WTC11 (cell line): ENCODE results near the gene MKI67. TPM values are rescaled to one million over a fixed set of nuclear protein-coding genes. Genes with fewer than 3 reads are reported as not detected.

Experiments
- ATAC-seq: fragments of 200-7000 bp; cut with Tn5 transposase; 2 replicates; pipeline ENCODE4 v1.10.0; 2021; ENCODE audit warnings: mild to moderate bottlenecking, moderate library complexity
- CTCF ChIA-PET: fragments of 300-600 bp; sonication (Branson Sonifier 250); formaldehyde crosslinking; loops from one replicate; lab custom pipeline; 2021; ENCODE audit warnings: antibody characterized with exemption; lab: Charles Lee
- POLR2A ChIA-PET: fragments of 350-600 bp; sonication (Branson Sonifier 250); formaldehyde crosslinking; loops from one replicate; lab custom pipeline; 2021; ENCODE audit warnings: antibody characterized with exemption; lab: Charles Lee
- DNase-seq: peaks from one replicate; pipeline ENCODE4 v3.0.0; 2021; ENCODE audit warnings: low spot score
- H3K27ac Mint-ChIP-seq: 2 replicates; pipeline ENCODE4 v1.8.0; 2021; ENCODE audit warnings: mixed read lengths
- H3K27me3 Mint-ChIP-seq: 2 replicates; pipeline ENCODE4 v1.8.0; 2021; ENCODE audit warnings: low read depth, mild to moderate bottlenecking, moderate library complexity, mixed read lengths
- H3K36me3 Mint-ChIP-seq: 2 replicates; pipeline ENCODE4 v1.8.0; 2021; ENCODE audit warnings: mixed read lengths
- H3K4me1 Mint-ChIP-seq: 2 replicates; pipeline ENCODE4 v1.8.0; 2022; ENCODE audit warnings: mixed read lengths
- H3K4me3 Mint-ChIP-seq: 2 replicates; pipeline ENCODE4 v1.8.0; 2021; ENCODE audit warnings: mild to moderate bottlenecking, moderate library complexity, mixed read lengths
- H3K9me3 Mint-ChIP-seq: 2 replicates; pipeline ENCODE4 v1.8.0; 2021; ENCODE audit warnings: mixed read lengths
- ATF1 ChIP-seq: sonication (generic); formaldehyde crosslinking; IDR thresholded peaks from 2 replicates; pipeline ENCODE4 v1.8.1; 2023; ENCODE audit warnings: mild to moderate bottlenecking, moderate library complexity, missing genetic modification reagents
- FOXJ3 ChIP-seq: sonication (generic); formaldehyde crosslinking; IDR thresholded peaks from 2 replicates; pipeline ENCODE4 v1.9.0; 2021; ENCODE audit warnings: missing genetic modification reagents, mild to moderate bottlenecking, borderline replicate concordance
- GABPB1 ChIP-seq: sonication (generic); formaldehyde crosslinking; IDR thresholded peaks from 2 replicates; pipeline ENCODE4 v1.8.1; 2023; ENCODE audit warnings: mild to moderate bottlenecking, missing genetic modification reagents
- JAZF1 ChIP-seq: fragments of 250-450 bp; sonication (Bioruptor Pico); IDR thresholded peaks from 2 replicates; pipeline ENCODE4 v1.9.0; 2021; ENCODE audit warnings: moderate library complexity, mild to moderate bottlenecking, inconsistent platforms
- NR1H2 ChIP-seq: sonication (generic); formaldehyde crosslinking; IDR thresholded peaks from 2 replicates; pipeline ENCODE4 v1.9.0; 2021; ENCODE audit warnings: mild to moderate bottlenecking, moderate library complexity, missing genetic modification reagents
- ZNF232 ChIP-seq: sonication (generic); formaldehyde crosslinking; IDR thresholded peaks from 2 replicates; pipeline ENCODE4 v1.8.0; 2022; ENCODE audit warnings: mild to moderate bottlenecking, missing genetic modification reagents
- ZNF671 ChIP-seq: fragments of 250-450 bp; sonication (Bioruptor Pico); IDR thresholded peaks from 2 replicates; pipeline ENCODE4 v1.8.0; 2021; ENCODE audit warnings: mild to moderate bottlenecking
- total RNA-seq: library from RNA; stranded (reverse); gene quantifications from 3 replicates; pipeline ENCODE4 v1.2.3, GENCODE V29; 2021
- TF ChIP-seq, protein P1 (sequence below): sonication (generic); formaldehyde crosslinking; IDR thresholded peaks from 2 replicates; pipeline ENCODE4 v1.8.0; 2022; ENCODE audit warnings: mild to moderate bottlenecking, missing genetic modification reagents
- TF ChIP-seq, protein P2 (sequence below): sonication (generic); formaldehyde crosslinking; IDR thresholded peaks from 2 replicates; pipeline ENCODE4 v1.8.1; 2022; ENCODE audit warnings: mild to moderate bottlenecking, moderate library complexity, missing genetic modification reagents
- TF ChIP-seq, protein P3 (sequence below): fragments of 250-450 bp; sonication (Bioruptor Pico); IDR thresholded peaks from 2 replicates; pipeline ENCODE4 v1.9.0; 2021; ENCODE audit warnings: mild to moderate bottlenecking
- TF ChIP-seq, protein P4 (sequence below): sonication (generic); formaldehyde crosslinking; IDR thresholded peaks from 2 replicates; pipeline ENCODE4 v1.8.1; 2023; ENCODE audit warnings: mild to moderate bottlenecking, missing genetic modification reagents, moderate library complexity
- TF ChIP-seq, protein P5 (sequence below): sonication (generic); formaldehyde crosslinking; IDR thresholded peaks from 2 replicates; pipeline ENCODE4 v1.8.1; 2022; ENCODE audit warnings: missing genetic modification reagents, borderline replicate concordance
- TF ChIP-seq, protein P6 (sequence below): sonication (generic); formaldehyde crosslinking; IDR thresholded peaks from 2 replicates; pipeline ENCODE4 v1.8.1; 2023; ENCODE audit warnings: mild to moderate bottlenecking, missing genetic modification reagents

The MKI67 gene
- total RNA-seq, 1 experiment from 2014 or later: 118 TPM

DNA sequence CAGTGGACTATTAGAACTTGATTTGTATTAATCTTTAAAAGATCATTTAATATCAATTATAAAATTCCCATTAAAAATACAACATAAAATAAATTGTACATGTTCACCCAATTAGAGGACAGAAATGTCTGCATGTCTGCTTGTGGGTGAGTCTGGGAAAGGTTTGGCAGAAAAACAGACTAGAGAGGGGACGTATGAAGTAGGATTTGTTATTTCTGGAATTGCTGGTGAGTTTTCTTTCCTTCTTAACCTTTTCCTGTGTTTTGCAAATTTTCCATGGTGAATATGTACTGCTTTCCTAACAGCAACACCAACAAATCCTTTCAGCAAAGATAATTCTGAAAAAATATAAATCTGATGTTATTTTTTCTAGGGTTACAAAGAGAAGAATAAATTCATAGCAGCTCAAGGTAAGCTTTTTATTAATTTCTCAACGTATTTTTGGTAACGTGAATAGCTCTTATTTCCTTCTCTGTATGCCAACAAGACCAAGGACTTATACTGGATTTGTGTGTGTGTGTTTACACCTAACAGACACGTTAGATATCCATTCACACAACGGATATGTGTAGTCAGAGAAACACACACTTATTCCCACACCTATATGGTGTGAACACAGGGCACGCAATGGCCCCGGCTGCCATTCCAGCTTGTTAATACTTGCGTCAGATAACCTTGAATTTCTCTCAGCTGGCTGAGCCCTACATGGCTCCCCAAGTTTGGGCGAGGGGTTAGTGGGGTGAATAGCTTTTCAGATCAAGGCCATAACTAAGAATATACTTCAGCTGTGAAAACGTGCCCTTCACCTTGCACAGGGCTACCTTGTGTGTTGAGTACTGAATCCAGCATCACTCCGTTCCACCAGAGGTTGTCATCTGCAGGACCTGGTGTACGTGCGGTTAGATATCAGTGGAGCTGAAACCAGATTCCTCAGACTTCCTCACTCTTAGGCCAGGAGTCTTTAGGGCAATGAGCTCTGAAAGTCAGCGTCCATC, 64.6 kb downstream of the MKI67 start:
- TF ChIP-seq FOXJ3 (CRISPR knock-in tag): no peak
- TF ChIP-seq, protein P1, sequence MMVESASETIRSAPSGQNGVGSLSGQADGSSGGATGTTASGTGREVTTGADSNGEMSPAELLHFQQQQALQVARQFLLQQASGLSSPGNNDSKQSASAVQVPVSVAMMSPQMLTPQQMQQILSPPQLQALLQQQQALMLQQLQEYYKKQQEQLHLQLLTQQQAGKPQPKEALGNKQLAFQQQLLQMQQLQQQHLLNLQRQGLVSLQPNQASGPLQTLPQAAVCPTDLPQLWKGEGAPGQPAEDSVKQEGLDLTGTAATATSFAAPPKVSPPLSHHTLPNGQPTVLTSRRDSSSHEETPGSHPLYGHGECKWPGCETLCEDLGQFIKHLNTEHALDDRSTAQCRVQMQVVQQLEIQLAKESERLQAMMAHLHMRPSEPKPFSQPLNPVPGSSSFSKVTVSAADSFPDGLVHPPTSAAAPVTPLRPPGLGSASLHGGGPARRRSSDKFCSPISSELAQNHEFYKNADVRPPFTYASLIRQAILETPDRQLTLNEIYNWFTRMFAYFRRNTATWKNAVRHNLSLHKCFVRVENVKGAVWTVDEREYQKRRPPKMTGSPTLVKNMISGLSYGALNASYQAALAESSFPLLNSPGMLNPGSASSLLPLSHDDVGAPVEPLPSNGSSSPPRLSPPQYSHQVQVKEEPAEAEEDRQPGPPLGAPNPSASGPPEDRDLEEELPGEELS (CRISPR knock-in tag): no peak
- no peak for TF ChIP-seq ZNF232 (CRISPR knock-in tag)
- no peak for TF ChIP-seq ATF1
- TF ChIP-seq, protein P2, sequence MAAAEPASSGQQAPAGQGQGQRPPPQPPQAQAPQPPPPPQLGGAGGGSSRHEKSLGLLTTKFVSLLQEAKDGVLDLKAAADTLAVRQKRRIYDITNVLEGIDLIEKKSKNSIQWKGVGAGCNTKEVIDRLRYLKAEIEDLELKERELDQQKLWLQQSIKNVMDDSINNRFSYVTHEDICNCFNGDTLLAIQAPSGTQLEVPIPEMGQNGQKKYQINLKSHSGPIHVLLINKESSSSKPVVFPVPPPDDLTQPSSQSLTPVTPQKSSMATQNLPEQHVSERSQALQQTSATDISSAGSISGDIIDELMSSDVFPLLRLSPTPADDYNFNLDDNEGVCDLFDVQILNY: no peak
- TF ChIP-seq NR1H2 (CRISPR knock-in tag): no peak
- TF ChIP-seq, protein P3, sequence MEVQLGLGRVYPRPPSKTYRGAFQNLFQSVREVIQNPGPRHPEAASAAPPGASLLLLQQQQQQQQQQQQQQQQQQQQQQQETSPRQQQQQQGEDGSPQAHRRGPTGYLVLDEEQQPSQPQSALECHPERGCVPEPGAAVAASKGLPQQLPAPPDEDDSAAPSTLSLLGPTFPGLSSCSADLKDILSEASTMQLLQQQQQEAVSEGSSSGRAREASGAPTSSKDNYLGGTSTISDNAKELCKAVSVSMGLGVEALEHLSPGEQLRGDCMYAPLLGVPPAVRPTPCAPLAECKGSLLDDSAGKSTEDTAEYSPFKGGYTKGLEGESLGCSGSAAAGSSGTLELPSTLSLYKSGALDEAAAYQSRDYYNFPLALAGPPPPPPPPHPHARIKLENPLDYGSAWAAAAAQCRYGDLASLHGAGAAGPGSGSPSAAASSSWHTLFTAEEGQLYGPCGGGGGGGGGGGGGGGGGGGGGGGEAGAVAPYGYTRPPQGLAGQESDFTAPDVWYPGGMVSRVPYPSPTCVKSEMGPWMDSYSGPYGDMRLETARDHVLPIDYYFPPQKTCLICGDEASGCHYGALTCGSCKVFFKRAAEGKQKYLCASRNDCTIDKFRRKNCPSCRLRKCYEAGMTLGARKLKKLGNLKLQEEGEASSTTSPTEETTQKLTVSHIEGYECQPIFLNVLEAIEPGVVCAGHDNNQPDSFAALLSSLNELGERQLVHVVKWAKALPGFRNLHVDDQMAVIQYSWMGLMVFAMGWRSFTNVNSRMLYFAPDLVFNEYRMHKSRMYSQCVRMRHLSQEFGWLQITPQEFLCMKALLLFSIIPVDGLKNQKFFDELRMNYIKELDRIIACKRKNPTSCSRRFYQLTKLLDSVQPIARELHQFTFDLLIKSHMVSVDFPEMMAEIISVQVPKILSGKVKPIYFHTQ (CRISPR knock-in tag): no peak
- no peak for TF ChIP-seq GABPB1 (CRISPR knock-in tag)
- TF ChIP-seq, protein P4, sequence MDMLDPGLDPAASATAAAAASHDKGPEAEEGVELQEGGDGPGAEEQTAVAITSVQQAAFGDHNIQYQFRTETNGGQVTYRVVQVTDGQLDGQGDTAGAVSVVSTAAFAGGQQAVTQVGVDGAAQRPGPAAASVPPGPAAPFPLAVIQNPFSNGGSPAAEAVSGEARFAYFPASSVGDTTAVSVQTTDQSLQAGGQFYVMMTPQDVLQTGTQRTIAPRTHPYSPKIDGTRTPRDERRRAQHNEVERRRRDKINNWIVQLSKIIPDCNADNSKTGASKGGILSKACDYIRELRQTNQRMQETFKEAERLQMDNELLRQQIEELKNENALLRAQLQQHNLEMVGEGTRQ (CRISPR knock-in tag): no peak
- TF ChIP-seq, protein P5, sequence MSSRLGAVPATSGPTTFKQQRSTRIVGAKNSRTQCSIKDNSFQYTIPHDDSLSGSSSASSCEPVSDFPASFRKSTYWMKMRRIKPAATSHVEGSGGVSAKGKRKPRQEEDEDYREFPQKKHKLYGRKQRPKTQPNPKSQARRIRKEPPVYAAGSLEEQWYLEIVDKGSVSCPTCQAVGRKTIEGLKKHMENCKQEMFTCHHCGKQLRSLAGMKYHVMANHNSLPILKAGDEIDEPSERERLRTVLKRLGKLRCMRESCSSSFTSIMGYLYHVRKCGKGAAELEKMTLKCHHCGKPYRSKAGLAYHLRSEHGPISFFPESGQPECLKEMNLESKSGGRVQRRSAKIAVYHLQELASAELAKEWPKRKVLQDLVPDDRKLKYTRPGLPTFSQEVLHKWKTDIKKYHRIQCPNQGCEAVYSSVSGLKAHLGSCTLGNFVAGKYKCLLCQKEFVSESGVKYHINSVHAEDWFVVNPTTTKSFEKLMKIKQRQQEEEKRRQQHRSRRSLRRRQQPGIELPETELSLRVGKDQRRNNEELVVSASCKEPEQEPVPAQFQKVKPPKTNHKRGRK (CRISPR knock-in tag): no peak
- TF ChIP-seq, protein P6, sequence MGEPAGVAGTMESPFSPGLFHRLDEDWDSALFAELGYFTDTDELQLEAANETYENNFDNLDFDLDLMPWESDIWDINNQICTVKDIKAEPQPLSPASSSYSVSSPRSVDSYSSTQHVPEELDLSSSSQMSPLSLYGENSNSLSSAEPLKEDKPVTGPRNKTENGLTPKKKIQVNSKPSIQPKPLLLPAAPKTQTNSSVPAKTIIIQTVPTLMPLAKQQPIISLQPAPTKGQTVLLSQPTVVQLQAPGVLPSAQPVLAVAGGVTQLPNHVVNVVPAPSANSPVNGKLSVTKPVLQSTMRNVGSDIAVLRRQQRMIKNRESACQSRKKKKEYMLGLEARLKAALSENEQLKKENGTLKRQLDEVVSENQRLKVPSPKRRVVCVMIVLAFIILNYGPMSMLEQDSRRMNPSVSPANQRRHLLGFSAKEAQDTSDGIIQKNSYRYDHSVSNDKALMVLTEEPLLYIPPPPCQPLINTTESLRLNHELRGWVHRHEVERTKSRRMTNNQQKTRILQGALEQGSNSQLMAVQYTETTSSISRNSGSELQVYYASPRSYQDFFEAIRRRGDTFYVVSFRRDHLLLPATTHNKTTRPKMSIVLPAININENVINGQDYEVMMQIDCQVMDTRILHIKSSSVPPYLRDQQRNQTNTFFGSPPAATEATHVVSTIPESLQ (CRISPR knock-in tag): no peak
- no peak for TF ChIP-seq ZNF671
- TF ChIP-seq JAZF1 (CRISPR knock-in tag): no peak
- POLR2A ChIA-PET: no interaction called here
- 0 out of 2 replicates have a peak overlapping the region, but pooled peaks have one; percentile 52 for H3K27ac Mint-ChIP-seq

More for the DNA sequence above, 64.6 kb downstream of the MKI67 start:
- CTCF ChIA-PET: interaction anchor here (0.7 to 3.5 kb wide), 7 partner anchors 14 to 155 kb away, joined by 3 to 30 read pairs (median 11); partner anchors contain the start of gene PTPRE
- H3K4me1 Mint-ChIP-seq: peaks cover 29% of the 10 kb centered on the region
- DNase-seq: no peak
- H3K36me3 Mint-ChIP-seq: no peaks in the 10 kb centered on the region
- H3K4me3 Mint-ChIP-seq: no peak overlapping the region
- no peaks in the 10 kb centered on the region for H3K27me3 Mint-ChIP-seq
- no peak for ATAC-seq
- no peaks in the 10 kb centered on the region for H3K9me3 Mint-ChIP-seq
